AG10803 (cell line): Measurements from ENCODE around the gene TMEM223.

Experiments used
- DNase-seq: peaks from one replicate; pipeline ENCODE4 v3.0.0; 2010; ENCODE audit warnings: low read depth
- H3K4me3 ChIP-seq: 2 replicates; pipeline ENCODE4 v1.5.1; 2011; ENCODE audit warnings: mild to moderate bottlenecking, low read length, control low read depth
- TF ChIP-seq, protein P1 (sequence below): conservative IDR thresholded peaks from 2 replicates; pipeline ENCODE4 v1.5.1; 2011; ENCODE audit warnings: mild to moderate bottlenecking, low read length, control low read depth, inconsistent platforms

Gene TMEM223

DNA sequence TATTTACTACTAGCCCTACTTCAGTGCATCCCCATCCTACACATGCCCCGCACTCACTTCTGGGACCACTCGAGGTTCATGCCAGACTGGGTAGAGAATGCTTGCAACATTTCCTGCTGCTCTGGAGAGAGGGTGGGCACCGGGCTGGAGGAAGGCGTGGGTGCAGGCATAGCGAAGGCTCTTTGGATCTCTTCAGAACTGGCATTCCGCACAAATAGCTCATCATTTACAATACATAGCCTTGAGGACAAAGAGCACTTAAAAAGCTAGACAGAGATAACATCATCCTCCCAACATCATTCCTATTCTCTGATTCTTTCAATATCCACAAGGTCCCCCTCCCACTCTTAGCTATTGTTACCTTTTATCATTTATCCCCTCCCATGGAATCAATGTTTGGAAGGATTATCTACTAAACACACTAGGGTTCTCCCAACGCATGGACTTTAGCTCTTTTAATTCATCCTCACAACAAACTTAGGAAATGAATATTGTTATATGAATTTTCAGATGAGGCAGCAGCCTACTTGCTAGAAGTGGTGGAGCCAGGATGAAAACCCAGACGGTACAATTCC lies 2.5 kb upstream of the TMEM223 start:
- no peak overlapping the region for H3K4me3 ChIP-seq
- no peak for DNase-seq
- TF ChIP-seq, protein P1, sequence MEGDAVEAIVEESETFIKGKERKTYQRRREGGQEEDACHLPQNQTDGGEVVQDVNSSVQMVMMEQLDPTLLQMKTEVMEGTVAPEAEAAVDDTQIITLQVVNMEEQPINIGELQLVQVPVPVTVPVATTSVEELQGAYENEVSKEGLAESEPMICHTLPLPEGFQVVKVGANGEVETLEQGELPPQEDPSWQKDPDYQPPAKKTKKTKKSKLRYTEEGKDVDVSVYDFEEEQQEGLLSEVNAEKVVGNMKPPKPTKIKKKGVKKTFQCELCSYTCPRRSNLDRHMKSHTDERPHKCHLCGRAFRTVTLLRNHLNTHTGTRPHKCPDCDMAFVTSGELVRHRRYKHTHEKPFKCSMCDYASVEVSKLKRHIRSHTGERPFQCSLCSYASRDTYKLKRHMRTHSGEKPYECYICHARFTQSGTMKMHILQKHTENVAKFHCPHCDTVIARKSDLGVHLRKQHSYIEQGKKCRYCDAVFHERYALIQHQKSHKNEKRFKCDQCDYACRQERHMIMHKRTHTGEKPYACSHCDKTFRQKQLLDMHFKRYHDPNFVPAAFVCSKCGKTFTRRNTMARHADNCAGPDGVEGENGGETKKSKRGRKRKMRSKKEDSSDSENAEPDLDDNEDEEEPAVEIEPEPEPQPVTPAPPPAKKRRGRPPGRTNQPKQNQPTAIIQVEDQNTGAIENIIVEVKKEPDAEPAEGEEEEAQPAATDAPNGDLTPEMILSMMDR, result no peak

- TF ChIP-seq, protein P1, result no peak
- DNase-seq, result no peak
- peak overlapping the region; percentile 31 for H3K4me3 ChIP-seq
Observed at GRCh38 chr11:62792202-62792575, 383 bp upstream of the TMEM223 start.

GRCh38 chr11:62789576-62789975 lies 2.2 kb downstream of the TMEM223 start:
- TF ChIP-seq, protein P1, result no peak
- no peak for DNase-seq
- H3K4me3 ChIP-seq, result no peak overlapping the region

GRCh38 chr11:62788991-62789390 lies 2.8 kb downstream of the TMEM223 start:
- TF ChIP-seq, protein P1, result no peak
- DNase-seq, result no peak
- H3K4me3 ChIP-seq, result peak overlapping the region; percentile 8

- DNase-seq, result peak; percentile 96
- H3K4me3 ChIP-seq, result peak within 1 kb of the TSS; percentile 80
- TF ChIP-seq, protein P1, result peak; percentile 59
Observed at GRCh38 chr11:62787005-62787759, 4.6 kb downstream of the TMEM223 start, which contains the start of gene TMEM179B. TMEM179B (plus strand) TSS chr11:62787402; CDS start chr11:62787432, 30 bp downstream.

DNA sequence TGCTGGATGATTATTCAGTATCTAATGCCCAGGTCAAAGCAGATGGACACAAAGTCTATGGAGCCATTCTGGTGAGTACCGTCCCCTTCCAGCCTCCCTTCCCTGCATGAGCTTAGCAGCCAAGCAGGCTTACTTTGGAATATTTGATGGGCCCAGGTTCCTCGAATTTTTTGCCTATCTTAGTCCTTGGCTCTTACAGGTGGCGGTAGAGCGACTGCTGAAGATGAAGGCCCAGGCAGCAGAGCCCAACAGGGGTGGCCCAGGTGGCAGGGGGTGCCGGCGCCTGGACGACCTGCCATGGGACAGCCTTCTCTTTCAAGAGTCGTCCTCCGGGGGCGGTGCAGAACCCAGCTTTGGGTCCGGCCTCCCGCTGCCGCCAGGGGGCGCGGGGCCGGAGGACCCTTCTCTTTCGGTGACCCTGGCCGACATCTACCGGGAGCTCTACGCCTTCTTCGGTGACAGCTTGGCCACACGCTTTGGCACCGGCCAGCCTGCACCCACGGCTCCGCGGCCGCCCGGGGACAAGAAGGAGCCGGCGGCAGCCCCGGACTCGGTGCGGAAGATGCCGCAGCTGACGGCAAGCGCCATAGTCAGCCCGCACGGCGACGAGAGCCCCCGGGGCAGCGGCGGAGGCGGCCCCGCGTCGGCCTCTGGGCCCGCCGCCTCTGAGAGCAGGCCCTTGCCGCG lies 5.3 kb downstream of the TMEM223 start:
- peak; percentile 77 for DNase-seq
- H3K4me3 ChIP-seq, result peak overlapping the region; percentile 80
- TF ChIP-seq, protein P1, result peak; percentile 91
